ENCODE data around the gene PDHX.

The PDHX gene

GRCh38 chr11:34964610-34965331, 48.4 kb downstream of the PDHX start:
- POLR2A ChIA-PET: no interaction called here
- DNase-seq (ENCODE audit: low read depth, low spot score): no peak
- CTCF ChIA-PET: interaction anchor here (0.6 kb wide), 1 partner anchor 11 kb away, joined by 3 read pairs; no protein-coding TSS in a partner anchor

DNA sequence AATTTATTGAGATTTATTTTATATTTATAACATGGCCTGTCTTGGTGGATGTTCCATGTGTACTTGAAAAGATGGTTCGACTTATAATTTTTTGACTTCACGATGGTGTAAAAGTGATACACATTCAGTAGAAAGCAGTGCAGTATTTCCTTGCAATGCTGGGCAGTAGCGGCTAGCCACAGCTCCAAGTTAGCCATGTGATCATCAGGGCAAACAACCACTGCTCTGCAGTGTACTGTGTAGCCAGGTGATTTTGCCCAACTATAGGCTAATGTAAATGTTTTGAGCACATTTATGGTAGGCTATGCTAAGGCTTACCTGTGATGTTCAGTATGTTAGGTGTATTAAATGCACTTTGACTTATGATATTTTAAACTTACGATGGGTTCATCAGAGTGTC, 52.4 kb downstream of the PDHX start:
- no peak for DNase-seq (ENCODE audit: low read depth, low spot score)
- CTCF ChIA-PET: no interaction called here
- H3K4me3 ChIP-seq (ENCODE audit: low read depth, low read length): no peak overlapping the region
- TF ChIP-seq, protein P1, sequence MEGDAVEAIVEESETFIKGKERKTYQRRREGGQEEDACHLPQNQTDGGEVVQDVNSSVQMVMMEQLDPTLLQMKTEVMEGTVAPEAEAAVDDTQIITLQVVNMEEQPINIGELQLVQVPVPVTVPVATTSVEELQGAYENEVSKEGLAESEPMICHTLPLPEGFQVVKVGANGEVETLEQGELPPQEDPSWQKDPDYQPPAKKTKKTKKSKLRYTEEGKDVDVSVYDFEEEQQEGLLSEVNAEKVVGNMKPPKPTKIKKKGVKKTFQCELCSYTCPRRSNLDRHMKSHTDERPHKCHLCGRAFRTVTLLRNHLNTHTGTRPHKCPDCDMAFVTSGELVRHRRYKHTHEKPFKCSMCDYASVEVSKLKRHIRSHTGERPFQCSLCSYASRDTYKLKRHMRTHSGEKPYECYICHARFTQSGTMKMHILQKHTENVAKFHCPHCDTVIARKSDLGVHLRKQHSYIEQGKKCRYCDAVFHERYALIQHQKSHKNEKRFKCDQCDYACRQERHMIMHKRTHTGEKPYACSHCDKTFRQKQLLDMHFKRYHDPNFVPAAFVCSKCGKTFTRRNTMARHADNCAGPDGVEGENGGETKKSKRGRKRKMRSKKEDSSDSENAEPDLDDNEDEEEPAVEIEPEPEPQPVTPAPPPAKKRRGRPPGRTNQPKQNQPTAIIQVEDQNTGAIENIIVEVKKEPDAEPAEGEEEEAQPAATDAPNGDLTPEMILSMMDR (IDR thresholded peaks at IDR 0.05; ENCODE audit: insufficient read depth, low read length, missing control alignments): no peak
- POLR2A ChIA-PET: no interaction called here

More at GRCh38 chr11:34964610-34965331, 48.4 kb downstream of the PDHX start:
- no peak overlapping the region for H3K4me3 ChIP-seq (ENCODE audit: low read depth, low read length)
- TF ChIP-seq, protein P1 (IDR thresholded peaks at IDR 0.05; ENCODE audit: insufficient read depth, low read length, missing control alignments): no peak

- CTCF ChIA-PET: interaction anchor here (0.9 to 1.1 kb wide), 3 partner anchors 35 to 423 kb away, joined by 3 to 4 read pairs (median 3); no protein-coding TSS in a partner anchor
- no peak for DNase-seq (ENCODE audit: low read depth, low spot score)
- TF ChIP-seq, protein P1 (IDR thresholded peaks at IDR 0.05; ENCODE audit: insufficient read depth, low read length, missing control alignments): no peak
- POLR2A ChIA-PET: no interaction called here
- no peak overlapping the region for H3K4me3 ChIP-seq (ENCODE audit: low read depth, low read length)
Measured at GRCh38 chr11:34970033-34970432, 53.6 kb downstream of the PDHX start.

GRCh38 chr11:34970480-34970879, 54.1 kb downstream of the PDHX start:
- POLR2A ChIA-PET: no interaction called here
- CTCF ChIA-PET: interaction anchor here (0.9 to 1.1 kb wide), 3 partner anchors 35 to 423 kb away, joined by 3 to 4 read pairs (median 3); no protein-coding TSS in a partner anchor

DNA sequence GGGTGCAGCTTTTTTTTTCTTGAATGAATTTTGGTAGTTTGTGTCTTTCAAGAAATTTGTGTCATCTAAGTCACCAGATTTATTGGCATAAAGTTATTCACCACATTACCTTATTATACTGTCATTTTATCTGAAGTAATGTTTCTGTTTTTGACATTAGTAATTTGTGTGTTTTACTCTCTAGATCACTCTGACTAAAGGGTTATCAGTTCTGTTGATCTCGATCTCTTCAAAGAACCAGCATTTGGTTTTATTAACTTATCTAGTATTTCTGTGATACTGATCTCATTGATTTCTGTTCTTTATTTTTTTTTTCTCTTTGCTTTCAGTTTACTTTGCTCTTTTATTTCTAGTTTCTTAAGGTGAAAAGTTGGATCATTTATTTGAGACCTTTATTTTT, 55.5 kb downstream of the PDHX start:
- ChIA-PET POLR2A (no interaction called here), CTCF (interaction anchor here (0.6 to 1.1 kb wide), 2 partner anchors 182 to 432 kb away, joined by 3 read pairs; no protein-coding TSS in a partner anchor)
- TF ChIP-seq, protein P1 (IDR thresholded peaks at IDR 0.05; ENCODE audit: insufficient read depth, low read length, missing control alignments): no peak
- no peak overlapping the region for H3K4me3 ChIP-seq (ENCODE audit: low read depth, low read length)
- DNase-seq (ENCODE audit: low read depth, low spot score): no peak

More at GRCh38 chr11:34970480-34970879, 54.1 kb downstream of the PDHX start:
- TF ChIP-seq, protein P1 (IDR thresholded peaks at IDR 0.05; ENCODE audit: insufficient read depth, low read length, missing control alignments): no peak
- no peak for DNase-seq (ENCODE audit: low read depth, low spot score)
- H3K4me3 ChIP-seq (ENCODE audit: low read depth, low read length): no peak overlapping the region

DNA sequence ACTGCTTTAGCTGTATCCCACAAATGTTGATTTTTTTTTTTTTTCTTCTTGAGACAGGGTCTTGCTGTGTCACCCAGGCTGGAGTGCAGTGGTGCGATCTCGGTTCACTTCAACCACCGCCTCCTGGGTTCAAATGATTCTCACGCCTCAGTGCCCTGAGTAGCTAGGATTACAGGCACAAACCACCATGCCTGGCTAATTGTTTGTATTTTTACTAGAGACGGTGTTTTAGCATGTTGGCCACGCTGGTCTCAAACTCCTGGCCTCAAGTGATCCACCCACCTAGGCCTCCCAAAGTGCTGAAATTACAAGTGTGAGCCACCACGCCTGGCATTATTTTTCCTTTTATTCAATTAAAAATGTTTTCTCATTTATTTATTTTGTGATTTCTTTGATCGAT, 55.9 kb downstream of the PDHX start:
- ChIA-PET POLR2A (no interaction called here), CTCF (interaction anchor here (0.6 to 1.1 kb wide), 2 partner anchors 182 to 431 kb away, joined by 3 read pairs; no protein-coding TSS in a partner anchor)
- H3K4me3 ChIP-seq (ENCODE audit: low read depth, low read length): no peak overlapping the region
- TF ChIP-seq, protein P1 (IDR thresholded peaks at IDR 0.05; ENCODE audit: insufficient read depth, low read length, missing control alignments): no peak
- no peak for DNase-seq (ENCODE audit: low read depth, low spot score)
